ENCODE results near the gene TMC7.
"Not testable (repeated sequence)": the region's sequence is repeated elsewhere in the genome, so short reads cannot be mapped to it uniquely, and the experiment has no call there.

TMC7 gene

DNA sequence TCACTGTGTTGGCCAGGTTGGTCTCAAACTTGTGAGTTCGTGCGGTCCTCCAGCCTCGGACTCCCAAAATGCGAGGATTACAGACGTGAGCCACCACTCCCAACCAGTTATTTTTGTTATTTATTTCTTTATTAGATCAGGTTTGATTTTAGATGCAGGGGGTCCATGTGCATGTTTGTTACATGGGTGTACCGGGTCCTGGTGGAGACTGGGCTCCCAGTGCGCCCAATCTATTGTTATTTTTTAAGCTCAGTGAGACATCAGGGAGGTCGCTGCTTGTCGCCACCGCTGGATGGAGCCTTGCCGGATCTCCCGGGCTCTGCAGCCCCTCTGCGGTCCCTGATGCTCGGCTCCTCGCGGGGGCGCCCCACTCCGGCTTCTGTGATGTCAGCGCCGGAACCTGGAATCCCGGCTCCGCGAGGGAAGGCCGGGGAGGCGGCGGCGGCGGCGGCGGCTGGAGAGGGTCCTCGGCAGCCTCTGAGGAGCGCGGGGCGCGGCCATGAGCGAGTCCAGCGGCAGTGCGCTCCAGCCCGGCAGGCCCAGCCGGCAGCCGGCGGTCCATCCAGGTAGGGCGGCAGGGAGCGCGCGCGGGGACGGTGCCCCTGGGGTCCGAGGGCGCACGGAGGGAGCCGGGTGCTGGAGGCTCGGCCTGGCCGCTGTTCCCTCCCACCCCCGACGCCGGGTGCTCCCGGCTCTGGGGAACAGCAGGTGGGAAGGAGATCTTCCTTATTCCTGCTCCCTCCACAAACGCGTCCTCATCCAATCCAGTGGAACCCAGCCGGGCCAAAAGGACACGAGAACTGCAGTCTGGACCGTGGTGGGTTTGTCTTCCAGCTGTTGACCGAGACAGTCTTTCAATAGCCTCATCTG lies at the start of gene TMC7:
Gene TMC7 (plus strand): TSS at position 370 of the 870 bp plus-strand sequence. CDS start 130 bp downstream, at position 500.
- FAIRE-seq (no peak), DNase-seq (ENCODE audit: extremely low spot score, insufficient read length, low read depth) (no peak)

DNA sequence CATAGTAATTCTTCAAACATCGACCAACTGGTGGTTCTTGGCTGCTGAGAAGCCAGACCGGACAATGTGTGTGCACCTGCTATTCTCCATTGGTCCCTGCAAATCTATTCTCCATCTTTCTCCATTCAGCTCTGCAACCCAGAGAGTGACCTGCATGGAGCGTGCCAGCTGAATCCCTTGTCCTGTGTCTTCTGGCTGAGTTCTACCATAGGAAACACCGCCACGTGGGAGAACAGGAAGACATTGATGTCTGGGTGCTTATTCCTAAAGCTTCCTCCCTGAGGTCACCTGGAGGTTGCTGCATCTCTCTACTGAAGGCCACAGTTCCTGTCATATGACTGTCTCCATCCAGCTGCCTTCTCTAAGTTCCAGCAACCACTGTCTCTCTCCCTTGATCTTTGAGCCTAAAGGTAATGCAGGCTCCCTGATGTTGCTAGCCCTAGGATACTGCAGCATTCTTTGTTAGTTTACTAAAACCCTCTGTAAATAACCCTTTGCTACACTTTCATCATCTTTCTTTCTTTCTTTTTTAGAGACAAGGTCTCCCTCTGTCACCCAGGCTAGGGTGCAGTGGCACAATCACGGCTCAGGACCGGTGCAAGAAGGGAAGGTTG lies 46.9 kb upstream of the TMC7 start:
- no peak for FAIRE-seq

DNA sequence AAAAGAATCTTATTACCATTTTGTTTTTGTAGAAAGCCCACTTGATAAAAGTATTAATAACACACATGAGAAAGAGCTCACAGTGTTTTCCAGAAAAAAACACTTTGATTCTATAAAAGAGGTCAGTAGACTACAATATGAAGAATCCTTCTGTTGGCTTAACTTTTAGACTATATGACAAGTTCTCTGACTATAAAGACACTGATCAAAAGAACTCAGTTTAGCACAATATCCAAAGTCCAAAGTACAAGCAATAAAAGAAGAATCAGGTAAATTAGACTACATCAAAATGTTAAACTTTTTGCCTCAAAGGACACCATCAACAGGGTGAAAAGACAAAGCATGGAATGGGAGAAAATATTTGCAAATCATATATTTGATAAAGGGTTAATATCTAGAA lies 46.3 kb upstream of the TMC7 start:
- FAIRE-seq (no peak), DNase-seq (ENCODE audit: extremely low spot score, insufficient read length, low read depth) (no peak)

More for the DNA sequence above, 46.9 kb upstream of the TMC7 start:
- DNase-seq (ENCODE audit: extremely low spot score, insufficient read length, low read depth): no peak

DNA sequence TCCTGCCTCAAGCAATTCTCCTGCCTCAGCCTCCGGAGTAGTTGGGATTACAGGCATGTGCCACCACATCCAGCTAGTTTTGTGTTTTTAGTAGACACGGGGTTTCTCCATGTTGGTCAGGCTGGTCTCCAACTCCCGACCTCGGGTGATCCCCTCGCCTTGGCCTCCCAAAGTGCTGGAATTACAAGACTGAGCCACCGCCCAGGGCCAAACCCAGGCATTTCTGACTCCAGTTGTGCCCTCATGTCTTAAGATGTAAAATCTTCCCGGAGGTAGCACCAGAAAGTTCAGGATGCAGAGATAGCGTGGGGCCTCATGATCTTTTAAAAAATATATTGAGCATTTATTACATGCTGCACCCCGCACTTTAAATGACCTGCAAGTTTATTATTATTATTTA lies 44.7 kb upstream of the TMC7 start:
- DNase-seq (ENCODE audit: extremely low spot score, insufficient read length, low read depth) (no peak), FAIRE-seq (no peak)

DNA sequence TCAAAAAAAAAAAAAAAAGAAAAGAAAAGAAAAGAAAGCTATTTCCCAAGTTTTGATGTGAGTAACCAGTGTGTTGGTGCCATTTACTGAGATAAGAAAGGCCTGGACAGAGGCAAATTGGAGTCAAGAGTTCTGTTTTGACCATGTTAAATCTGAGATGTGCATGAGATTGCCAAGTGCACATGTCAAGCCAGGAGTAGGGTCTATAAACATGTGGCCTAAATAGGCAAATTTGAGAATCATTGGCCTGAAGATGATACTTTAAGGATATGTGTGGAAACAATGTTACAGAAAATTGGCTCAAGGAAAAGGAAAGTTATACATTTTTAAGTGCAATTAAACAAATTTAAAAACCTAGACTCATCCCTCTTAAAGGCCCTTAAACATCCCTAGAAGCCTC lies 42.3 kb upstream of the TMC7 start:
- no peak for FAIRE-seq
- DNase-seq (ENCODE audit: extremely low spot score, insufficient read length, low read depth): no peak

DNA sequence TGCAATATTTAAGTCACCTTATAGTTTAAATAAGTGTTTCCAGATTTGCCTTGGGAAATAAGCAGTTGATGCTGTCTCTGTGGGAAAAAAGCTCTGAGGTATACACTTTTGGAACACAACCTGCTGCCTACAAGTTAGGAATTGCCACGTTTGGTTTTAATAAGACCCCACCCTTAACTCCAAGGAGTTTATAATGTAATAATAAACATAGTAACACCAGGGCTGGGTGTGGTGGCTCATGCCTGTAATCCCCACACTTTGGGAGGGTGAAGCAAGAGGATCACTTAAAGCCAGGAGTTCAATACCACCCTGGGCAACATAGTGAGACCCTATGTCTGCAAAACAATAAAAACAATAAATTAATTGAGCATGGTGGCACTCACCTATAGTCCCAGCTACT lies 41.7 kb upstream of the TMC7 start:
- DNase-seq (ENCODE audit: extremely low spot score, insufficient read length, low read depth) (no peak), FAIRE-seq (no peak)

DNA sequence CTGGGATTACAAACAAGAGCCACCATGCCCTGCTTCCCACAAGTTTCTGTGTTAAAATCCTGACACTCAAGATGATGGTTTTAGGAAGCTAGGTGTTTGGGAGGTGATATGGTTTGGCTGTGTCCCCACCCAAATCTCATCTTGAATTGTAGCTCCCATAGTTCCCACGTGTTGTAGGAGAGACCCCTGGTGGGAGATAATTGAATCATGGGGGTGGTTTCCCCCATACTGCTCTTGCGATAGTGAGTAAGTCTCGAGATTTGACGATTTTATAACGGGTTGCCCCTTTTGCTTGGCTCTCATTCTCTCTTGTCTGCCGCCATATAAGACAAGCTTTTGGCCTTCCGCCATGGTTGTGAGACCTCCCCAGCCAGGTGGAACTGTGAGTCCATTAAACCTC lies 40.3 kb upstream of the TMC7 start:
- FAIRE-seq: no peak
- no peak for DNase-seq (ENCODE audit: extremely low spot score, insufficient read length, low read depth)

DNA sequence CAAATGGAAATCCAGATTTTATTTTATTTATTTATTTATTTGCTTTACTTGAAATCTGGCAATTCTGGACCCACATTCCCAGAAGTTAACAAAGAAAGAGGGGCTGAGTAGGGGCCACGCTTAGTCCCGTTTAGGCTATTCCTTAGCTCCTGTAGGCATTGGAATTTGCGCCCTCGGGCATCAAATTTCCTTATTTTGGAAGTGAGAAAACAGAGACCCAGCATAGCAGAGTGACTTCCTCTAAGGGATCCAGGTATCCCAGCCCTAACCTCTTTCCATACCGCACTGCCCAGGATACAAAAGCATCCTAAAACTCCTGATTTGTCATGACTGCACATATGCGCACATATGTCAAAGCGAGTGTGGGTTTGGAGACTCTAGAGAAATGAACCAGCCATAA lies 38.5 kb upstream of the TMC7 start:
- DNase-seq (ENCODE audit: extremely low spot score, insufficient read length, low read depth): no peak
- FAIRE-seq: no peak

DNA sequence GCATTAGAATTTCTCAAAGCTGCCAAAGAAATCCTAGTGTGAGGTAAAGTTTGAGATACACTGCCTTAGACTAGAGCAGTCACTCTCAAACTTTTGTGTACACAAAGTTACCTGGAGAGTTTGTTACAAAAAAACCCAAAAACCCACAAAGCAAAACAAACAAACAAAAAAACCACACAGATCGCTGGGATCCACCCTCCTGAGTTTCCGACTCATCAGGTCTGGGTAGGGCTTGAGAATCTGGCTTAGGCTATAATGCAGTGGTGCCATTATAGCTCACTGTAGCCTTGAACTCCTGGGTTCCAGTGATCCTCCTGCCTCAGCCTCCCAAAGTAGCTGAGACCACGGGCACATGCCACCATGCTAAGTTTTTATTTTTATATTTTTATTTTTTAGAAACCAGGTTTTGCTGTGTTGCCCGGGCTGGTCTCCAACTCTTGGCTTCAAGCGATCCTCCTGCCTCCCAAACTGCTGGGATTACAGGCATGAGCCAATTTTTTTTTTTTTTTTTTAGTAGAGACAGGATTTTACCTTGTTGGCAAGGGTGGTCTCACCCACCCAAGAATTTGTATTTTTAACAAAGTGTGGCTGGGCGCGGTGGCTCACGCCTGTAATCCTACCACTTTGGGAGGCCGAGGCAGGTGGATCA lies 35.2 kb upstream of the TMC7 start:
- FAIRE-seq (no peak), DNase-seq (ENCODE audit: extremely low spot score, insufficient read length, low read depth) (no peak)

DNA sequence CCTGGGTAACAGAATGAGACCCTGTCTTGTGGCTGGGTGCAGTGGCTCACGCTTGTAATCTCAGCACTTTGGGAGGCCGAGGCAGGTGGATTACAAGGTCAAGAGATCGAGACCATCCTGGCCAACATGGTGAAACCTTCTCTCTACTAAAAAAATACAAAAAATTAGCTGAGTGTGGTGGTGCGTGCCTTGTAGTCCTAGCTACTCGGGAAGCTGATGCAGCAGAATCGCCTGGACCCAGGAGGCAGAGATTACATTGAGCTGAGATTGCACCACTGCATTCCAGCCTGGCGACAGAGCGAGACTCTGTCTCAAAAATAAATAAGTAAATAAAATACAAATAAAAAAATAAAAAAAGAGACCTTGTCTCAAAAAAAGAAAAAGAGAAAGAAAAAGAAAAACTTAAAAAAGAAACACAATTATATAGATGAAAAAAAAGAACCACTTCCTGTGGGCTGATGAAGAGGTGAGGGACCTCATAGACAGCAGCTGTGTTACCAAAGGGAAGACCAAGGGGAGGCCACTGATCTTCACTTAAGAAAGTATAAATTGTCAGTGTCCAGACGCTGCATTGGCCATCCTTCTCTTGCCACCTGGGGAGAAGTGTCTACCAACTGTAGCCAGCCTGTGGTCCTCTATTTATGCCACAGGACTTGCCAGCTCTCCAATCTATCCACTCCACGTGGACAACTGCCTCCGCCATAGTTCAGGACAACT lies 33.1 kb upstream of the TMC7 start:
- no peak for FAIRE-seq

DNA sequence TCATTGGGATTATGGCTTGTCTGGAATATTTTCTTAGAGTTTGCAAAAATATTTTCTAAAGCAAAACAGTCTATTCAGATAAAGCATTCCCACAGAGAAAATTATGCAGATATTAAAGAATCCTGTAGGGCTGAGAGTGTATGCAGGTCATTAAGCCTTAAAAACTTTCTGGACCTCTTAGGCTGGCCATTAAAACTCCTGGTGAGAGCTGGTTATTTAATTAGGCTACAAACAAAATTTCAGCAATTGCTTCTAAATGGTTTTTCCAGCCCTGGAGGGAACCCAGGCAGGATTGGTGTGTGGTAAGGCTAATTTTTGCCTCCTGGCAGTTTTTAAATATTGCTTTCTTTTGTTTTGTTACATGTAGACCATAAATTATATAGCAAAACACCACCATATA lies 30.2 kb upstream of the TMC7 start:
- DNase-seq (ENCODE audit: extremely low spot score, insufficient read length, low read depth): no peak
- FAIRE-seq: no peak

More for the DNA sequence above, 33.1 kb upstream of the TMC7 start:
- no peak for DNase-seq (ENCODE audit: extremely low spot score, insufficient read length, low read depth)

DNA sequence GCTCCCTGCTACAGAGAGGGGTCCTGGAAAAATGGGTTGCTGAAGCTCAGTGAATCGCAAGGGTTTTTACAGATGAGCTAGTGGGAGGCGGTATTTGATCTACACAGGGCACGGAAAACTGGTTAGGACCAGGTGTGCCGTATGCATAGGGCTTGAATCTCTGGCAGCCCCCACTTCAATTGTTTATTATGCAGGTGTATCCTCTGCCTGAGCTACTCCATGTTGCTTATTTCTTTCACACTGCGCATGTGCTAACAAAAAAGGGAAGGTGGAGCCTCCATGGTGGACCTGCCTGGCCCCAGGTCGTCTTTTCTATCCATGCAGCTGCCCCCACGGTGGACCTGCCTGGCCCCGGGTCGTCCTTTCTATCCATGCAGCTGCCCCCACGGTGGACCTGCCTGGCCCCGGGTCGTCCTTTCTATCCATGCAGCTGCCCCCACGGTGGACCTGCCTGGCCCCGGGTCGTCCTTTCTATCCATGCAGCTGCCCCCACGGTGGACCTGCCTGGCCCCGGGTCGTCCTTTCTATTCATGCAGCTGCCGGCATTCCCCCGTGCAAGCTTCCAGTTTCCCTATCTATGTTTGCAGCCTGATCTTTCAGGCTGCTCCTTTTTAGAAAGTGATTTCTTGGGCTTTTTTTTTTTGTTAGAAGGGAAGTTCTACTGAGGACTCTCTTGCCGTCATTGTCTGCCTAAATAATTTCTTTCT lies 27.7 kb upstream of the TMC7 start:
- not testable (repeated sequence) for DNase-seq (ENCODE audit: extremely low spot score, insufficient read length, low read depth); FAIRE-seq

DNA sequence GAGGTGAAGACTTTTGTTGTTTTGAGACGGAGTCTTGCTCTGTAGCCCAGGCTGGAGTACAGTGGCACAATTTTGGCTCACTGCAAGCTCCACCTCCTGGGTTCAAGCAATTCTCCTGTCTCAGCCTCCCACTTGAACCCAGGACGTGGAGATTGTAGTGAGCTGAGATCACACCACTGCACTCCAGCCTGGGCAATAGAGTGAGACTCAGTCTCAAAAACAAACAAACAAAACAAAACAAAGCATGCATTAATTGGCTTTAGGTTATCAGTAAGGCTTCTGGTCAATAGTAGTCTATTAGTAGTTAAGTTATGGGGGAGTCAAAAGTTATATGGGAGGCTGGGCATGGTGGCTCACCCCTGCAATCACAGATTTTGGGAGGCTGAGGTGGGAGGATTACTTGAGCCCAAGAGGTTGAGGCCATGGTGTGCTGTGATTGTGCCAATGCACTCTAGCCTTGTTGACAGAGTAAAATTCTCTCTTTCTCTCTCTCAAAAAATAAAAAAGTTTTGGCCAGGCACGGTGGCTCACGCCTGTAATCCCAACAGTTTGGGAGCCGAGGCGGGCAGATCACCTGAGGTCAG lies 27.0 kb upstream of the TMC7 start:
- not testable (repeated sequence) for FAIRE-seq; DNase-seq (ENCODE audit: extremely low spot score, insufficient read length, low read depth)

DNA sequence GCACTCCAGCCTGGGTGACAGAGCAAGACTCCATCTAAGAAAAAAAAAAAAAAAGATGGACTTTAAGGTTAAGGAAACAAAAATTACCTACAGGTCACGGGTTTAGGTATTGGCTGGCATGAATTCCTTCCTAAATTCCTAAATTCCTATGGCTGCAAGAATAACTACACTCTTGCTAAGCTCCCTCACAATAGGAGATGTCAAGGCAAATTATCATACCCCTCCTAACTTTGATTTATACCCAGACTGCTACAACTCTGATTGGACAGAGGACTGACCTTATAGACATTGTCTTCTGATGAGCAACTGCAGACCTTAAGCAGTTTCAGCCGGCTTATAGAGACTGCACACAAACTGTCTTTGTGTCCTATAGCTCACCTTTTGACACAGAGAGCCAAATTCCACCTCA lies 25.1 kb upstream of the TMC7 start:
- DNase-seq (ENCODE audit: extremely low spot score, insufficient read length, low read depth) (no peak), FAIRE-seq (no peak)

DNA sequence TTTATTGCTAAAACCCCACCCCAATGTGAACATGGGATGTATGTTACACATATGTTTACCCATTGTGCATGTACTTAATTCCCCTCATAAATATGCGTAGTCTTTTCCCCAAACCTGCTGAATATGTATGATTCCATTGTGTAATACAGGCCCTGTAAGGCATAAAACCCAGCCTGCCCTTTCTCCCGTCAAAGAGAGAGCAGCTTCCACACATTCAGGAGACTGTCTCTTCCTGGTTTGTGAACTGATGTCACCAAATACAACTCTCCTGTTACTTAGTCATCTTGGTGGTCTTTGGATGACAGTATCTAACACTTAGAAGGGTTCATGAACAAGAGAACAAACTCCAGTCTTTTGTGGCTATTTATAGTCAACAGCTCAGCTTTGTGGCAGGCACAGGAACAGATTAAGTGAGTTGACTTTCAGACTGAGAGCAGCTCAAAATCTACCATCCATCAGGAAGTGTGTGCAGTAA lies 24.7 kb upstream of the TMC7 start:
- FAIRE-seq (no peak), DNase-seq (ENCODE audit: extremely low spot score, insufficient read length, low read depth) (no peak)

DNA sequence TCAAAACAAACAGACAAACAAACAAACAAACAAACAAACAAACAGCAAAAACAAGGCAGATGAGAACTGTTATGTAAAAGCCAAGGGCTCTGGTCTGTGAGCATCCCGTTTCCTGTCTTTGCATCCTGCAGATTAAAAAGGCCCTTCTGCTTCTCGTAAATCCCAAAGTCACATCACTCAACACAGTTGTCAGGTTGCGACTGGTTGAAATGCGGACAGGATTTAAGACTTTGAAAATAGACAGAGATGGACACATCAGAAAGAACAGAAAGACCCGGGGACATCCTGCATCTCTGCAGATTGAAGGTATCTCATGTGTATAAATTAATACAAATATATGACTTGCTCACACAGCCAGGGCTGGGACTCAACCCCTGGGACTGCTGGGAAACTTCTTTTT lies 18.2 kb upstream of the TMC7 start:
- FAIRE-seq: no peak
- no peak for DNase-seq (ENCODE audit: extremely low spot score, insufficient read length, low read depth)

DNA sequence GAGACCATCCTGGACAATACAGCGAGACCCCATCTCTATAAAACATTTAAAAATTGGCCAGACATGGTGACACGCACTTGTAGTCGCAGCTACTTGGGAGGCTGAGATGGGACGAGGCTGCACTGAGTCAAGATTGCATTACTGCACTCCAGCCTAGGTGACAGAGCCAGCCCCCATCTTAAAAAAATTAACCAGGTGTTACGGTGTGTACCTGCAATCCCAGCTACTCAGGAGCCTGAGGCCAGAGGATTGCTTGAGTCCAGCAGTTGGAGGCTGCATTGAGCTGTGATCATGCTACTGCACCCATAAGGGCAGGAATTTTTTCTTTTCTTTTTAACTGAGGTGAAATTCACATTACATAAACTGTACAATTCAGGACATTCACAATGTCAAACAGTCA lies 16.9 kb upstream of the TMC7 start:
- DNase-seq (ENCODE audit: extremely low spot score, insufficient read length, low read depth) (no peak), FAIRE-seq (no peak)

DNA sequence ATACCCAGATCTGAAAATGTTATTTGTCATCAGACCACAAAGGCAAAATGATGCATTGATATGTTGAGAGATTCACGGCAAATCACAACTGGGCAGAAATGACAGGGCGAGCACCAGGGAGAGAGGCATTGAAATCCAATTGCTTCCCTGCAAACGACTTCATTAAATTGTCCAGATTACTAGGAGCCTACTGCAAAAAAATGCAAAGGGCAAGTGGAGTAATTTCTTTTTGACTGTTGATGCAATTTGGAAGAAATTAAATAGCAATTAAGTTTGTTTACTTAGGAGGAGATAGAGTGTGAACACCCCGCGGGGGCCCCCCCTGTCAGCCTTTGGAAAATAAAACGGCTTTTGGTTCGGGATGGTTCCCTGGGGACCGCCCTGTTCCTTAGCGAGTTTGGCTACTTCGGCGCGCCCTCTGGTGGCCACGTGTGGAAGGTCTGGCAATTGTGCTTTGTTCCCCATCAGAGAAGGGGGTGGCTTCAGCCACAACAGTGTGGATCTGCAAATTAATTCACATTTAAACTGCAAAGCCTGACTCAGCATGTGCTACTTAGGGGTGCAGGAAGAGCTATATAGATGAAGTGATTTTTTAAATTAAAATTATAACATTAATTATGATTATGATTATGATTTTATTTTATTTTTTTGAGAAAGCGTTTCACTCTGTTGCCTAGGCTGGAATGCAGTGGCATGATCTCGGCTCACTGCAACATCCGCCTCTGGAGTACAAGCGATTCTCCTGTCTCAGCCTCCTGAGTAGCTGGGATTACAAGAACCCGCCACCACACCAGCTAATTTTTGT lies 14.5 kb upstream of the TMC7 start:
- DNase-seq (ENCODE audit: extremely low spot score, insufficient read length, low read depth) (peak; percentile 64), FAIRE-seq (peak; percentile 68)

DNA sequence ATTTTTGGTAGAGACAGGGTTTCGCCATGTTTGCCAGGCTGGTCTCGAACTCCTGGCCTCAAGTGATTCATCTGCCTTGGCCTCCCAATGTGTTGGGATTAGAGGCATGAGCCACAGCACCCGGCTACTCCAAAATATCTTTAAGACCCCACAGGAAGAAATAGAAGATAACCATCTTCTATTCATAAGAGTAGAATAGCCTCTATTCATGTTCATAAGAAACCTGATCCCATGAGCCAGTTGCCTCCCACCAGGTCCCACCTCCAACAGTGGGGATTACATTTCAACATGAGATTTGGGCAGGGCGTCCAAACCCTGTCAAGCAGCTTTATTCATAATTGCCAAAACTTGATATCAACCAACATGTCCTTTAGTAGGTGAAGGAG lies 13.9 kb upstream of the TMC7 start:
- DNase-seq (ENCODE audit: extremely low spot score, insufficient read length, low read depth) (no peak), FAIRE-seq (no peak)
